OCI-LY1 (cell line): Measurements from ENCODE around the gene SLC9C2.
"Not testable (repeated sequence)": the region's sequence is repeated elsewhere in the genome, so short reads cannot be mapped to it uniquely, and the experiment has no call there.

Experiments
- H2AFZ ChIP-seq: fragments of 200-600 bp; sonication (generic), shearing (Covaris generic); 2 replicates; pipeline ENCODE4 v1.6.0; 2014; ENCODE audit warnings: antibody characterized with exemption, mild to moderate bottlenecking, low read length
- H3F3A ChIP-seq: fragments of 200-600 bp; sonication (generic), shearing (Covaris generic); 2 replicates; pipeline ENCODE4 v1.6.0; 2014; ENCODE audit warnings: mild to moderate bottlenecking, antibody characterized with exemption, low read length, moderate library complexity; ENCODE audit not compliant: insufficient read depth
- H3K27ac ChIP-seq: fragments of 200-600 bp; sonication (generic); 2 replicates; pipeline ENCODE4 v1.5.1; 2014; ENCODE audit warnings: low read length, mixed run types, mild to moderate bottlenecking, low read depth; ENCODE audit not compliant: poor library complexity, severe bottlenecking
- H3K27me3 ChIP-seq: fragments of 200-600 bp; sonication (generic); 2 replicates; pipeline ENCODE4 v1.6.0; 2014; ENCODE audit warnings: antibody characterized with exemption, mild to moderate bottlenecking, low read length, moderate library complexity; ENCODE audit not compliant: insufficient read depth
- H3K36me3 ChIP-seq: fragments of 200-600 bp; sonication (generic); 2 replicates; pipeline ENCODE4 v1.6.1; 2014; ENCODE audit warnings: mild to moderate bottlenecking, antibody characterized with exemption, low read length, moderate library complexity, mixed read lengths; ENCODE audit not compliant: insufficient read depth
- H3K4me1 ChIP-seq: fragments of 200-600 bp; sonication (generic); 2 replicates; pipeline ENCODE4 v1.5.1; 2014; ENCODE audit warnings: mild to moderate bottlenecking, low read length, moderate library complexity; ENCODE audit not compliant: insufficient read depth, severe bottlenecking
- H3K4me2 ChIP-seq: fragments of 200-600 bp; sonication (generic), shearing (Covaris generic); 2 replicates; pipeline ENCODE4 v1.6.1; 2014; ENCODE audit warnings: low read length
- H3K4me3 ChIP-seq: fragments of 200-600 bp; sonication (generic); 2 replicates; pipeline ENCODE4 v1.5.1; 2014; ENCODE audit warnings: low read length, low read depth, mild to moderate bottlenecking, mixed read lengths; ENCODE audit not compliant: poor library complexity, severe bottlenecking
- H3K79me2 ChIP-seq: fragments of 200-600 bp; shearing (Covaris generic); 2 replicates; pipeline ENCODE4 v1.6.1; 2016; ENCODE audit warnings: mixed run types, low read length, mixed read lengths; ENCODE audit not compliant: insufficient read depth
- H3K9ac ChIP-seq: fragments of 200-600 bp; sonication (generic), shearing (Covaris generic); 2 replicates; pipeline ENCODE4 v1.6.1; 2014; ENCODE audit warnings: mild to moderate bottlenecking, low read length, mixed read lengths
- H3K9me2 ChIP-seq: fragments of 200-600 bp; sonication (generic), shearing (Covaris generic); 2 replicates; pipeline ENCODE4 v1.6.1; 2014; ENCODE audit warnings: low read depth, mild to moderate bottlenecking, low read length, mixed read lengths
- H3K9me3 ChIP-seq: fragments of 200-600 bp; shearing (Covaris generic); 2 replicates; pipeline ENCODE4 v1.6.1; 2014; ENCODE audit warnings: low read length, mixed read lengths
- H4K20me1 ChIP-seq: fragments of 200-600 bp; sonication (generic), shearing (Covaris generic); 2 replicates; pipeline ENCODE4 v1.6.0; 2016; ENCODE audit warnings: mild to moderate bottlenecking, low read length; ENCODE audit not compliant: insufficient read depth
- EZH2 ChIP-seq: fragments of 200-600 bp; sonication (generic), shearing (Covaris generic); IDR thresholded peaks from 2 replicates; pipeline ENCODE4 v1.8.0; 2017; ENCODE audit warnings: borderline replicate concordance, mixed run types, mild to moderate bottlenecking, antibody characterized with exemption, low read length, moderate library complexity, mixed read lengths
- TF ChIP-seq, protein P1 (sequence below): fragments of 200-600 bp; sonication (generic), shearing (Covaris generic); IDR thresholded peaks from 2 replicates; pipeline ENCODE4 v1.5.1; 2017; ENCODE audit warnings: mild to moderate bottlenecking, antibody characterized with exemption, low read length, moderate library complexity, mixed read lengths

The SLC9C2 gene

GRCh38 chr1:173616859-173617258 lies 14.0 kb upstream of the SLC9C2 start:
- no peaks in the 10 kb centered on the region for H3K36me3 ChIP-seq
- no peaks in the 10 kb centered on the region for H3K27me3 ChIP-seq
- no peaks in the 10 kb centered on the region for H4K20me1 ChIP-seq
- H3K9me3 ChIP-seq: no peaks in the 10 kb centered on the region
- TF ChIP-seq, protein P1, sequence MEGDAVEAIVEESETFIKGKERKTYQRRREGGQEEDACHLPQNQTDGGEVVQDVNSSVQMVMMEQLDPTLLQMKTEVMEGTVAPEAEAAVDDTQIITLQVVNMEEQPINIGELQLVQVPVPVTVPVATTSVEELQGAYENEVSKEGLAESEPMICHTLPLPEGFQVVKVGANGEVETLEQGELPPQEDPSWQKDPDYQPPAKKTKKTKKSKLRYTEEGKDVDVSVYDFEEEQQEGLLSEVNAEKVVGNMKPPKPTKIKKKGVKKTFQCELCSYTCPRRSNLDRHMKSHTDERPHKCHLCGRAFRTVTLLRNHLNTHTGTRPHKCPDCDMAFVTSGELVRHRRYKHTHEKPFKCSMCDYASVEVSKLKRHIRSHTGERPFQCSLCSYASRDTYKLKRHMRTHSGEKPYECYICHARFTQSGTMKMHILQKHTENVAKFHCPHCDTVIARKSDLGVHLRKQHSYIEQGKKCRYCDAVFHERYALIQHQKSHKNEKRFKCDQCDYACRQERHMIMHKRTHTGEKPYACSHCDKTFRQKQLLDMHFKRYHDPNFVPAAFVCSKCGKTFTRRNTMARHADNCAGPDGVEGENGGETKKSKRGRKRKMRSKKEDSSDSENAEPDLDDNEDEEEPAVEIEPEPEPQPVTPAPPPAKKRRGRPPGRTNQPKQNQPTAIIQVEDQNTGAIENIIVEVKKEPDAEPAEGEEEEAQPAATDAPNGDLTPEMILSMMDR: no peak
- TF ChIP-seq EZH2: no peak
- H3K27ac ChIP-seq: no peak overlapping the region
- H3K9ac ChIP-seq: no peak overlapping the region
- no peak overlapping the region for H3K4me2 ChIP-seq
- H3K4me1 ChIP-seq: no peaks in the 10 kb centered on the region
- H3K79me2 ChIP-seq: no peaks in the 10 kb centered on the region
- no peaks in the 10 kb centered on the region for H3K9me2 ChIP-seq
- H2AFZ ChIP-seq: no peak overlapping the region
- H3K4me3 ChIP-seq: no peak overlapping the region
- no peaks in the 10 kb centered on the region for H3F3A ChIP-seq

GRCh38 chr1:173613086-173613485 lies 10.2 kb upstream of the SLC9C2 start:
- not testable (repeated sequence) for H3K4me2 ChIP-seq, H4K20me1 ChIP-seq, H3K9me3 ChIP-seq, H3K79me2 ChIP-seq, H2AFZ ChIP-seq, H3K36me3 ChIP-seq, H3K9me2 ChIP-seq, H3K27ac ChIP-seq, H3K4me1 ChIP-seq, H3K27me3 ChIP-seq, H3F3A ChIP-seq, H3K4me3 ChIP-seq, H3K9ac ChIP-seq

DNA sequence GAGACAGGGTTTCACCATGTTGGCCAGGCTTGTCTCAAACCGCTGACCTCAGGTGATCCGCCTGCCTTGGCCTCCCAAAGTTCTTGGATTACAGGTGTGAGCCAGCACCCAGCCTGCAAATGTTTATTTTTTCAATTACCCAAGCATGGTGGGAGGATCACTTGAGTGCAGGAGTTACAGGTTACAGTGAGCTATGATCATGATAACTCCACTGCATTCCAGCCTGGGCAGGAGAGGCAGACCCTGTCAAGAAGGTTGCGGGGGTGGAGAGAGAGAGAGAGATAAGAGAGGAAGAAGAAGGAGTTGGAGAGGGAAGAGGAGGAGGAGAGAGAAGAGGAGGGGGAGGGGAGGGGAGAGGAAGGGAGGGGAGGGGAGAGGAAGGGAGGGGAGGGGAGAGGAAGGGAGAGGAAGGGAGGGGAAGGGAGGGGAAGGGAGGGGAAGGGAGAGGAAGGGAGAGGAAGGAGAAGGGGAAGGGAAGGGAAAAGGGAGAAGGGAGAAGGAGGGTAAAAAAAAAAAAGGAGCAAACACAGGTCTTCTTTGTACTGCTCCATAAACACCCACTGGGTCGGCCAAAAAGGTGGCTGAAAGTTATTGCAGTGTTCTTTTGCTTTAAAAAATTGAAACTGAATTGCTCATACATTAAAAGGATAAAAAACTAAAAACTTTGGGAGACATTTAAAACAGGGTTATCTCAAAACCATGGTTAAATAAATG lies 5.8 kb upstream of the SLC9C2 start:
- no peak overlapping the region for H3K27ac ChIP-seq
- H4K20me1 ChIP-seq: no peaks in the 10 kb centered on the region
- H3K9me3 ChIP-seq: no peaks in the 10 kb centered on the region
- no peaks in the 10 kb centered on the region for H3K9me2 ChIP-seq
- H3K9ac ChIP-seq: no peak overlapping the region
- H3K27me3 ChIP-seq: no peaks in the 10 kb centered on the region
- H3K4me2 ChIP-seq: no peak overlapping the region
- TF ChIP-seq, protein P1: no peak
- no peak for TF ChIP-seq EZH2
- no peaks in the 10 kb centered on the region for H3K4me1 ChIP-seq
- H3K4me3 ChIP-seq: no peak overlapping the region
- no peaks in the 10 kb centered on the region for H3K36me3 ChIP-seq
- H3K79me2 ChIP-seq: no peaks in the 10 kb centered on the region
- no peak overlapping the region for H2AFZ ChIP-seq
- H3F3A ChIP-seq: no peaks in the 10 kb centered on the region

DNA sequence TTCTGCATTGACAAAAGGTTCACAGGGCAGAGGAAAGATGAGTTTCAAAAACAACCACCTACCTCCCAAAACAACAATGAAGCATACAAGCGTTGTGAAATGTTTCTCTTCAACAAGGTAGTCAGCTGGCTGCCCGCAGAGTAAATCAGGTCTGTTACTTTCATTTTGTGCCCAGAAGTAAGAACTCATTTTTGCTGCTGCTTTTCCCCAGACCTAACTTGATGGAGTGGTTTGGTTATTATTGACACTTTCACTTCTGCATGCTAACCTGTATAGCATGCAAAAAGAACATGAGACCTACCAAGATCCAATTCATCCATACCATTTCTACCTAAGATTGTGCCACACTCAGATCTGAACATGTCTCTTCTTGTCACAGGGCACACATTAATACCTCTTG lies 1.3 kb downstream of the SLC9C2 start:
- Histone ChIP-seq H3K4me1 (no peaks in the 10 kb centered on the region), H3K79me2 (no peaks in the 10 kb centered on the region), H3K27me3 (no peaks in the 10 kb centered on the region), H3K4me2 (no peak overlapping the region), H3K4me3 (no peak overlapping the region), H3F3A (no peaks in the 10 kb centered on the region), H3K9me2 (no peaks in the 10 kb centered on the region), H3K36me3 (no peaks in the 10 kb centered on the region), H3K9ac (no peak overlapping the region), H4K20me1 (no peaks in the 10 kb centered on the region), H3K9me3 (no peaks in the 10 kb centered on the region), H2AFZ (no peak overlapping the region), H3K27ac (no peak overlapping the region)
- TF ChIP-seq EZH2: no peak
- TF ChIP-seq, protein P1: no peak
